Activated CD4-positive, alpha-beta T cell treated with anti-CD3 and anti-CD28 coated beads, Interleukin-2, amount 50 U/mL, for 4 hours (primary cell): ENCODE data around the gene MSX2.

Experiments used
- DNase-seq, 2 experiments: peaks; one replicate each; pipeline ENCODE4 v3.0.0-alpha.2; 2020

MSX2 gene

DNA sequence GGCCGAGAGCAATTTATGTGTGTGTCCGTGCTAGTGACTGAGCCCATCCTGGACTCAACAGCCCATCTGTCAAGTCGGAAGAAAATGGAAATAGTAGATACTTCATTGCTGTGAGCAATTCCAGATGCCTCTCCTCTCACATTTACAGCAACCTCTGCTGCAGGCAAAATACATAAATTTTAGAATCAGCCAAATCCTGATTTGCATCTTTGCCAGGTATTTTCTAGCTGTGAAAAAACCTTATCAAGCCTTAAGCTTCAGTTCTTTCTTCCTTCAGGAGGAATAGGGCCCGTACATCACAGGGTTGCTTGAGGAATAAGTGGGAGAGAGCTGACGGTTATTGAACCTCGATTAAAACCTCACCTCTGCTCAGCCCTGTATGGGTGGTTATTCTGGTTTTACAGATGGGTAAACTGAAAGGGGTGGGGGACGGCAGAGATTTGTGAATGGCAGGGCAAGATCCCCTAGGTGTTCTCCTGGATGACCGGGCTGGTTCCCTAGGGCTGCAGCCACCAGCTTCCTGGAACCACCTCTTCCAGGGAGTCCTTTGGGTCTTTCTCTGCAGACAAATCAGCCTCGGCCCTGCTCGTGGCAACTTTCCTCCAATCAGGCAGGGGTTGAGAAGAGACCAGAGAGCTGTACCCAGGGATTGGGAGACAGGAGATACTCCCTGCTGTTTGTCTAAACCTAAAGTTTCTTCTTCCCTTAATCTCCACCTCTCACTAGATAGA, 5.3 kb upstream of the MSX2 start:
- DNase-seq = no peak

DNA sequence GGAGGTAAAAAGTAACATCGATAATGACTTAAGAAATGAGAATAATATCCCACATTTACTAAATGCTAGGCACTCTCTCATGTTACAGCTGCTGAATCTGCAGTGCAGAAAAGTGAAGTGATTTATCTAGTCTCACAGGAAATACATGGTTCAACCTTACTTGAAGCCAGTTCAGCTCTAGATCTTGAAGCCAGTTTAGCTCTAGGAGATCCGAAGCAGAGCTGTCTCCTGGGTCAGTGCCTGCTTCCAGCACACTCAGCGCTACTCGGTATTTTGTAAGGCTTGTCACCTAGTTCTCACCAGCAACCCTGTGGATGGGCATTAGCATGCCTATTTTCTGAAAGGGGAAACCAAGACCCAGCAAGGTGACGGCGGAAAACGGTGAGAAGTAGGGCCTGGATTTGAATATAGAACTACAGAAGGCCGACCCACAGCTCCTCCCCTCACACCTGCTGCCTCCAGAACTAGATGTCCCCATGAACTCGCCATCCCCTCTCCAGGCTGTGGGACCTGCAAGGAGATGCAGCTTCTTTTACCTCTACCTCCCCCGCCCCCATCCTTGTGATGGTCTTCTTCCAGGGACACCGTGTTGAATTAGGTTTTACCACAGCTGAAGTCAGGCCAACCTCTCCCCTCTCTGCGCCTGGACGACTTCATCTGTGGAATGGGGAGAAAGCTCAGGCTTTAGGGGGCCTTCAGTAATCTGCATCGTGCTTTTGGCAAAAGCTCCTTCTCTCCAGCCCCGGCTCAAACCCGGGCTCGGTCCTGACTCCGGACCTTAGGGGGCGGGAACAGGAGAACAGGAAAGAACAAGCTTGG, 4.4 kb upstream of the MSX2 start:
- no peak for DNase-seq

DNA sequence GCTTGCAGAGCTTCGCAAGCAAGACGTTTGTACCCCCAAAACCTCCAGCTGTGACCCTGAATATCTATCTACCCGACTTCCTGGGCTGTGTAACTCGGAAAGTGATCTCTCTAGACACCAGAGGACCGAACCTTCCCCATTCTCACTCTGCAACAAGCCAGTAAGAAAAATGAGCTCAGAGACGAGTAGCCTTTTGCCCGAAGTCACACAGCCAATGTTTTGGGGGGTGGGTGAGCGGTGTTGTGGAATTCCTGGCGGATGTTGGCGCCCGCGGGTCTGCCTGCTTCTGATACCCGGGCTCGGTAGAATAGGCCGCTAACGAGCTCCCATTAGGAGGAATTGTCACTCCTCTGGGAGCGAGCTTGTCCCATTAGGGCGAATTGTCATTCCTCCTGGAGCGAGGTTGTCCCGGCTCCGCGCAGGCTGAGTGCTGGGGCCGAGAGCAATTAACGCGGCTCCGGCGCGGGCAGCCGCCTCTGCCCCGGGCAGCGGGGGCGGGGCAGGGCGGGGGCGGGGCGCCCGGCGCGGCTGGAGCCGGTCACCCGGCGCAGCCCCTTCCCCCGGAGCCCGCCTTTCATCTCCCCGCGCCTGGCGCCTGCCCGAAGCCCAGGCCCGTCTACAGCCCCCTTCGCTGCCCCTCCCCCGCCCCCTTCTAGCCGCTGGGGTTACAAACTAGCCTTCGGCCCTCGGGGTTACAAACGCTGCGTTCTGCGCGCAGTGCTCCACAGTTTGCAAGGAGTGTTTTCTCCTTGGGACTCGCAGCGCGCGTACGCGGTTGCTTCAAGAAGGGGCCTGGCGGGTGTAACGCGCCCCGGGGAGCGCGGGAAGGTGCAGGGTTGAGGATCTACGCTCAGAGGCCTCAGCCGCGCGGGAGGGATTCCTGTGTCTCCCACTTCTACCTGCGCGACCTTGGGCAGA, 3.5 kb upstream of the MSX2 start:
- no peak for DNase-seq

DNA sequence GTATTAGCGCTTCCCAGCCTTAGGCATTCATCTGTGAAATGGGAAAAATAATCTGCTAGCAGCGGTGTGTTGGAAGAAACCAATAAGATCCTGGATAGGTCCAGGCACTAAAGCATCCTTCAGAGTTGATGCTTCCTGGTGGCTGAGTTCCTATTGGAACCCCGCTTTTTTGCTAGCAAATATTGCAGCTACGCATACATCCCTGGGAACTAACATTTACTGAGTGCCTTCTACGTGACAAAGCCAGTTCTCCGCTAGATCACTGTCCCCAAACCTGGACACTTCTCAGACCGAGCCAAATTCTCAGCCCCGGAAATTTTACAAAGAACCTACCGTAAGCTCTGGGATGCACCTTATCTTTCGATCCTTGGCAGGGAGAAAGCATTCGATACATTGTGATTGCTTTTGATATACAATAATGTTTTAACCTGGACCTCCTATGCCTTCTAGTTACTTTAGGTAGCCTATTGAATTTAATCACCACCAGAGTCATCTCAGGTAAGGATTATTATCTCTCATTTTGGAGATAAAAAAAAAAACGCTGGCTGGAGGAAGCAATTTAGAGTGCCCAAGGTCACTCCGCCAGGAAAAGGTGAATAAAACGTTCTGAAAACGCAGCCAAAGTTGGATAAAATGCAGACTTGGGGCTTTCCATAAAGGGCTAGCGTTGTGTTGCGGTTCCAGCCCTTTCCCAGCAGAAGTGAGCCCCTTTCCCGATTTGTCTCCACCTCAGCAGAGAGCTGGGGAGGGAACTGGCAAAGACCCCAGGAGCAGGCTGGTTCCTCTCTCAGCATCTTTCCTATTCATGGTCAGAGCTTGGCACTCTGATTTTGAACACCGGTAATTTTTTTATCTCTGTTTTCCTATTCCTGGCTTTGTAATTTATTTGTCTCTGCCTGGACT, 2.6 kb upstream of the MSX2 start:
- no peak for DNase-seq

DNA sequence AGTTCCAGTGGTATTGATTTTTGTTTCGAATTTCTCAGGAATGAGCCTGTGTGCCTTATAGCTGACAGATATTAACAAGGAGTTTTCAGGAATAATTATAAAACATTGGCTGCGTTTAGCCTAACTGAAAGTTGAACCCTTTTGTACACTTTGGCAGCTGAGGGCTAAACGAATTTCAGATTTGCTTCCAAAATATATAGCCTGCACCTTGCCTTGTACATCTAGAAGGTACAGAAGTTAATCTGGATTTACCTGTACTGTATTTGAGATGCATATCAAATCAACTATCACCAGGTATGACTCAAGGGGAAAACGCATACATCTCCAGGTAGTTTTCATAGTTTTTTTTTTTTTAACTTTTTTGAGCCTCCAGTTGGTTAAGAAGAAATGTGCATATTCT, 1.9 kb upstream of the MSX2 start:
- DNase-seq = no peak

DNA sequence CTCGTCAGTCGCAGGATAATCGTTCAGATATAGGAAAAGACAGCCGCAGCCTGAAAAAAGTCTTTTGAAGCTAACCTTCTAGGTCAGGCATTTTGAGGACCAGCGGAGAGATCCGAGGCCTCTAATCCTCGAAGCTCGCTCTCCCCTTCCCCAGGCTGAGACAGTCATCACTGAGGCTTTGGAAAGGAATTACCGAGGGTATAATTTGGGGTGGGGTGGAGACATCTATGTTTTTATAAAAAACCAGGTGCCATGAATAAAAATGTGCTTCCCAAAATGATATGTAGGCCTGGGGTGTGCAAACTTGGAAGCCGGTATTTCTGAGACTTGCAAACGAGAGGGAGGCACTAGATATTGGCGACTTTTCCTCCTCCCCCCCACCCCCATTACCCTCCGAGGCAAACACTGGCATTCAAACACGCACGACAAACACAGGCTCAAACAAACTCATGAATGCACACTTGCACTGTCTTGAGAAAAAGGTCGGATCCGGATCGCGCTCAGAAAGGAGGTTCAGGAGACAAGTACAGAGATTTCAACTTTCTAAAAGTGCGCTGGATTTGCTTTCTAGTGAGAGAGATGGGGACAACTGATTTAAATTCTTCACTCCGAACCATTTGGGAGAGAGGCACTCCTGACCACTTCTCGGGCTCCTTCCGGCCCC, 935 bp upstream of the MSX2 start:
- no peak for DNase-seq

DNA sequence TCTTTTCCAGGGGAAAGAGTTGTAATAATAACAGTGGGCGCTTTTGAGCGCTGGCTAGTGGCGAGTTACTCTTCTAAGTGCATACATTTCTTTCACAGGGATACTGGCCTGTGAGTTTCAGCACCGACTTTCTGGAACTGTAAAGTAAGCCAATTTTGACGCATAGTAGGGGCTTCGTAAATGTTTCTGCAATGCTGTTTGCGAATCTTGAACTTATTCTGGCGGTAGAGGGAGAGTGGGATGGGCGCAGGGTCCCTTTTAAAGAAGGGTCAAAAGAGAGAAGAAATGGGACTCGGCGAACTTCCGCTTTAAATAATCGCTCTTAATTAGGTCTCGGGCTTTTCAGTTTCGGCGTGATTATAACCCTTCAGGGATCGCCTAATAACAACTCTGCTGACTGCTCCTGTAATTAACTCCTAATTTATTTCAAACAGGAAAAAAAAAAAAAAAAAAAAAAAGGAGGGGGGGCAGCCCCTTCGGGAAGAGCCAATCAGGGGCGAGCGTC, 351 bp upstream of the MSX2 start:
- no peak for DNase-seq

DNA sequence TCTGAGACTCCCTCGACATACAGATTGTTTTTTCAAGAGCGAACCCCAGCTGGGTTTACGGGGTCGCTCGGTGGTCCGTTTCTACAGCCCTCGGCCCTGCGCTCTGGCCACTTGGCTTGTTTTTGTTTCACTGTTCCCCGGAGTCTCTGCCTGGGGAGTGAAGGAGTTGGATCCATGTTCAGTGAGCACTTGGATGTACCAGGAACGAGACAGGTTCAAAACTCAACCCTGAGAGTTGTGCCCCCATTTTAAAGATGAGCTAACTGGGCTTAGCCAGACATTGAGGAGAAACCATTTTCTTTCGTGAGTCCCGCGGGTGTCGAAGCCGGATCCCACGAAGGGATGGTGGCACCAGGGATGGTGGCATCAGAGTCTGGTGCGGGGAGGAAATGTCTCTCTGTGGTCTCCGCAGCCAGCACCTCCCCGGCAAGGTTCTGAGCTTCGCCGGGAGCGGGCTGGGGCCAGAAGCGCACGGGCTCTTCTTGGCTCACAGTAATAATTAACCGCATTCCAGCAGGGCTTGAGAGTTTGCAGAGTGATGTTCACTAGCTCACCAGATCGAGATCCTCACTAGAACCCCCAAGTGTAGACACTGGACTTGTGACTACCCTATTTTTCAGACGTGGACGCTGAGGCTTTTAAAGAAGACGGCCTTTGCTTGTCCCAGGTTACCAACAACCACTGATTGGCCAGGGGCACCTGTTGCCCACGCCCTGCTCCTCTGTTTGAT, 1.0 kb downstream of the MSX2 start:
- DNase-seq = no peak

DNA sequence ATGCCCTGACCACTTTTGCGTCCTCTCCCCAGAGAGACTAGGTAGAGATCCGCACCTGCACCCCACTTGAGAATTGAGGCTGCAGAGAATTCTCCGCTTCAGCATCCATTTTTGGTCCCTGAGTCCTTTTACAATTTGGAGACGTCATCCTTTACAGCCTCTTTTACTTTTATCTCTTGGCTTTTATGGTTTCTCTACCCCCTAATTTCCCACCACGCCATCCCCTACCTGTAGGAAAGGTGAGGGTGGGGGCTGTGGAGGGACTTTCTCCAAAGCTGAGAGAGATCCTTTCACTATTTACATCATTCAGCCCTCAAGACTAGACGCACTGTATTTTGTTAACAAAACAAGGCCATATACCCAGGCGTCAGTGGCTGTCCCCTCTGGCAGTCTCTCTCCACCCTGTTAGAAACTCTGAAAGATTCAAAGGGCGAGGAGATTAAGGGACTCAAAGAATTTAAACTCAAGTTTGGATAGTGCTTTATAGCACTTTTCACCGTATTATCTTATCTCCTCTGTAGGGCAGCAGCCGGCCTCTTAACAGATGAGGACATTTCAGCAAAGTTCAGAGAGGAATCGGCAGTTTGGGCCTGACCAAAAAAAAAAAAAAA, 1.7 kb downstream of the MSX2 start:
- no peak for DNase-seq

DNA sequence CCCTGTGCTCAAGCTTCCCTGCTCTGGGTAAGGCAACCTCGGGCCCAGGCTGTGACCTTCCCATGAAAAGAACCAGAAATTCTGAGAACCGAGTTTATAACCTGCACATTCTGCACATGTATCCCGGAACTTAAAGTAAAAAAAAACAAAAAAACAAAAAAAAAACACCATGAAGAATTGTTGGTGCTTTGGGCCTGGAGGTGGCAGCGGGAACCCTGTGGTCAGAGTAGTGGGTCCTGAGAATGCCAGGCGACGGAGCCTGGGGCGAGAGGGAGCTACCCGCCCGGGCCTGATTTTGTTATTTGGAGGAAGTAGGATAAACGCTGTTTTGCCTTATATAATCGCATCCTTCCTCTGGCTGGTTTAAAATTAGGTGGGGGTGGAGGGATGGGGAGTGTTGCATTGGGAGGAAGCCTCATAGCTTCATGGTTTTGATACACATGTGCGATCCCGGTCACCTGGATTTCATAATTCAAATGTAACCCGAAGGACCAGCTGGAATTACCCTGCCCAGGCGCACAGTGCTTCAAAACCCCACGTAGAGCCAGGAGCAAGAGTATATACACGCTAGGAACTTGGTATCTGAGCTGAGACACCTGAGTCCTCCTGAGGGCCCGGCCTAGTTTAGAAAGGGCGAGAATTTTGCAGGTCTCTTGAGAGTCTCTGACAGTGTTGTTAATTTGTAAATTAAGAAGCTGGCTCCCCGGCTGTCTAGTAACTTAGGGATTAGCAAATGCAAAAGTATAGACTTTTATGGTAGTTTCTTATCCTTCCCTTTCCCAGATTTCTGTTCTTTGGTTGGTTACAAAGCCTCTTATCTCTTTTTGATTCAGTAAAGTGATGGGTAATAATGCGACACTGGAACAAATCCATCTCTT, 2.8 kb downstream of the MSX2 start:
- DNase-seq = no peak

DNA sequence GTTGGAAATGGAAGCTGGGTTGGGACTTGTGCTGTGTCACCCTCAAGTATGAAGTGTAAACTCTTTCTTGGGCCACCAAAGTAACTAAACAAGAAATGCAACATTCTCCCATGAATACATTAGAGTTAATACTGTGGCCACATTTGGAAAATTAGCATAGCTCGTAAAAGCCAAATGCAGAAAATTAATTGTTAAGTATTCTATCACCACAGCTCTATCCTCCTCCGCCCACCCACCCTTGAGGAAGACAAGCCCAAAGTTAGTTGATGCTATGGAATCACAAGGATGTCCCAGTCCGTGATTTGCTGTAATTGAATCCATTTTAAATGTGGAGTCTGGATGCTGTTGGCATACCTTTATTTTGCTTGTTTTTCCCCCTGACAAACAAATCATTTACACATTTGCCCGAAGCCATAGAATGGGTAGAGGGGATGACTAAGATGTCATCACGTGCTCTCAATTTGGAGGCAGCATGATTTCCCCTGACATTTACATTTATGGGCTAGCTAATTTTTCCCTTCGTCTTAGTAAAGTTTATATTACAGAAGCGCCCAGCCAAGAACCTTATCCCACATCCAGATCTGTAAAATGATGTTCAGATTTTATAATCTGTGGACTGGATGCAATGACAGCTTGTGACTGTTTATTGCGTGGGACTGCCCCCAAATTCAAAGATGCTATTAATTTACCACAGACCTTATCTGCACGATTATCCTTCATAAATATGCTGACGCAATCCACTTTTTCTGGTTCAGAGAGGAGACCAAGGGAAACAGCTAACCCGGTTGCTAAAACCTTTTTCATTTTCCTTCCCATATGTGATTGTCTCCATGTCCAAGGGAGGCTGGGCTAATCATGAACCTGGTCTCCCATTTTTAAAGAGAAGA, 3.7 kb downstream of the MSX2 start:
- DNase-seq = no peak

DNA sequence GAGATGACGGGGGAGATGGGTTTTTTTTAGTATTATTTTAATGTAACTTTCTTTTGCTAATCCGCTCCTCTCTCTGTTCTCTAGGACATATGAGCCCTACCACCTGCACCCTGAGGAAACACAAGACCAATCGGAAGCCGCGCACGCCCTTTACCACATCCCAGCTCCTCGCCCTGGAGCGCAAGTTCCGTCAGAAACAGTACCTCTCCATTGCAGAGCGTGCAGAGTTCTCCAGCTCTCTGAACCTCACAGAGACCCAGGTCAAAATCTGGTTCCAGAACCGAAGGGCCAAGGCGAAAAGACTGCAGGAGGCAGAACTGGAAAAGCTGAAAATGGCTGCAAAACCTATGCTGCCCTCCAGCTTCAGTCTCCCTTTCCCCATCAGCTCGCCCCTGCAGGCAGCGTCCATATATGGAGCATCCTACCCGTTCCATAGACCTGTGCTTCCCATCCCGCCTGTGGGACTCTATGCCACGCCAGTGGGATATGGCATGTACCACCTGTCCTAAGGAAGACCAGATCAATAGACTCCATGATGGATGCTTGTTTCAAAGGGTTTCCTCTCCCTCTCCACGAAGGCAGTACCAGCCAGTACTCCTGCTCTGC, 4.8 kb downstream of the MSX2 start:
- no peak for DNase-seq

DNA sequence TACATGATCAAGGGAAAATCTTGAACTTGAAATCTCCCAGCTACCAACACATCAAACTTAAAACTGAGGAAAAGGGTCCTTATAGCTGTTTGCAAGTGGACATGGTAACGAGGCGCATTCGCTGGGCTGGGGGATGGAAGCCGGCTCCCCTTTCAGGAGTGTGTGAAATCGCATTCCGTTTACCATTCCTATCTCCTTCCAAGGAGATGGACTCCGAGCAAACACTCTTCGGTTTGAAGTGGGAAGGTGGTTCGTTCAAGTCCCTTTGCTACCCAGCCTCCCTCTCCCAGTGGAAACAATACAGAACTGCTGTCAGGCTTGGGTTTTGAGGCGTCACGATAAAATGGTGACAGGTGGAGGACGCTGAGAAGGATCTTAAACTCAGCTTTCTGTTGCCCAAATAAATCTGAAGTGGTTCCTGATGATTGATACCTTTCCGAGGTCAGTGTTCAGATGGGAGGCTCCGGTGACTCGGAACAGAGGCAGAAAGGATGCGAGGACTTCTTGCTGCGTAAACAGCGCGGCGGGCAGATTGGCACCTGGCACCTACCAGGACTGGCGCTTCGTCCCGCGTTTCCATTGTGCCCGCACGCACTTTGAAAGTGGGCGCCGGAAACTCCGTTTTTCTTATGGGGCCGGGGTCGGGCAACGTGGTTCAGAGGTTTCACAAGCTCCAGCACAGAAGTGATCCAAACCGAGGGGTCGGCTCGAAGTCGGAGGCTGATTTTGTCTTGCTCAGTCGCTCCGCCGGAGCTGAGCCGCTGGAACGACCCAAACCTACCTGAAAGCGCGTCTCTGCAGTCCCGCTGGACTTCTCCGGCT, 7.0 kb downstream of the MSX2 start:
- no peak for DNase-seq

DNA sequence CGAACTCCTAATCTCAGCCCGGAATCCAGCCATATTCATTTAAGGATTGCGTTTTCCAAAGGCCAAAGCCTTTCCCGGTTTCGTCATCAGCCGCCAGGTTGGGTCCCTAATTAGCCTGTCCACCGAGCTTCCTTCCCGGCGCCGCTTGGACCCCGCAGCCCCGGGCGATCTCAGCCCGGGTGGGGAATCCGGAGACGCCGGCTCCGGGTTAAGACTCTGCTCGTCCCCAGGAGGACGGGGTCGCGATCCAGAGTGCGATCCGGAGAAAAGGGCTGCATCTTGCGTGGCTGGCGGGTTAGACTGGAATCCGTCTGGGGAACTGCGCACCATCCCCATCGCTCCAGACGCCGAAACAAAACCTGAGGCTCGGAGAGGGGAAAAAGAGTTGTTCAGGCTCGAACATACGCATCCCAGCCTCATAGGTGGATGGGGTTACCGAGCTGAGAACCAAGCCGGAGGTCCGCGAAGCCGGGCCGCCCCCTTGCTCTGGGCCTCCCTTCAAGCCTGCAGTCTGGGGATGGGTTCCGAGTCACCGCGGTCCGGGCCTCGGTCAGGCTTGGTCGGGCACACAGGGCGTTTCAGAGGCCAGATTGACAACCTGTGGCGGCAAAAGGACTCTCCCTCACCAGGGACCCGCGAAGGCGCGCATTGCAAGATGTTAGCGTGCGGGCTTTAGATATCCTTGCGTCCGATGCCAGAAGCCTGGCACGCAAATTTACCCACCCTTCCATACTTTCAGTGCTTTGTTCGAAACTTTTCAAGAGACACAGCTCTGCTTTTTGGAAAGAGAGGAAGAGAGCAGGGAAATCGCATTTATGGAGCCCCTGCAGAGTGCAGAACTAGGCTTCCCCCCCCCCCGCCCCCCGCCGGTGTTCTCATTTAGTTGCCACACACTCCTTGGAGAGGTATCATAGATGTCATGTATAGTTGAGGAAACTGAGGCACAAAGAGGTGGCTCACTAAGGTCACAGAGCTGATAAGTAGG, 7.9 kb downstream of the MSX2 start:
- no peak for DNase-seq

DNA sequence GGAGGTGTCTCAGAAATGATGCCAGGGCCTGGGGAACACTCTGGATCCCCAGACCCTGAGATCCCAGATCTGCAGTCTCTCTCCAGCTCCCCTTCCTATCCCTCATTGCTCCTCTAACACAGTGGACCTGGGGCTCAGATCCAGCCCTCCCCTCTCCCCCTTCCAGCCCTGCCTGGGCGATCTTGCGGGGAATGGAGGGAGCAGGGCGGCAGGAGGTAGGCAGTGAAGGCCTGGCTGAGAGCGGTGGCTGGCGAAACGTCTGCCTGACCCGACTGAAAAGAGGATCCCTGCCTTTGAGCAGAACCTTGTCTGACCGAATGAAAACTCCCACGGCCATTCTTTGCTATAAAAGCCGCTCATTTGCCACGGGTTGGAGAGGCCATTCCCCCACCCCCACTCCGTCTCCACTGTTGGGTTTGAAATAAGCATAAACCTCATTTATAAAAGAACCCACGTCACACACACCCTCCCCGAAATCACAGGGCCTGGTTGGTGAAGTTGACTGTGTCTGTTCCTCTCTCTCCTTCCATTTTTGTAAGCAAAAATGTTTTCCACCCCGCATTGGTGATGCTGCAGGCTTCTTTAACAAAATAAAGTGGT, 8.8 kb downstream of the MSX2 start:
- no peak for DNase-seq
